Measurements from ENCODE around the gene ZCCHC10.

GRCh38 chr5:133072021-133072420 is 45.7 kb upstream of the ZCCHC10 start:
- TF ChIP-seq CTCF (IDR thresholded peaks at IDR 0.05; ENCODE audit: insufficient read depth, low read length, poor library complexity, severe bottlenecking) (no peak), EZH2phosphoT487 (conservative IDR thresholded peaks at IDR 0.05; ENCODE audit: low read length) (no peak)

Data from SU-DHL-6 (cell line).